Stimulated activated CD4-positive, alpha-beta T cell treated with anti-CD3 and anti-CD28 coated beads, Interleukin-15, amount 100 ng/mL, for 48 hours (primary cell): ENCODE measurements around the gene PPM1K.
"Not testable (repeated sequence)": the region's sequence is repeated elsewhere in the genome, so short reads cannot be mapped to it uniquely, and the experiment has no call there.

Source experiments
- DNase-seq, 2 donors: peaks; one replicate each; pipeline ENCODE4 v3.0.0-alpha.2; 2020; ENCODE audit warnings: low read depth in 2 of 2

Gene PPM1K

GRCh38 chr4:88284439-88285234, at the start of gene PPM1K:
PPM1K (minus strand) TSS chr4:88284561; CDS start chr4:88278583, 5,978 bp downstream.
- DNase-seq = peak; percentile 97 to 98

- DNase-seq = no peak
These were observed 49.5 kb upstream of the PPM1K start for GRCh38 chr4:88333741-88334405.

- no peak for DNase-seq
These were observed 43.3 kb upstream of the PPM1K start for GRCh38 chr4:88327665-88328064.

GRCh38 chr4:88320780-88321373, 36.5 kb upstream of the PPM1K start:
- peak in 1 of 2 donors; percentile 4 for DNase-seq

- no peak for DNase-seq
These were observed 35.9 kb upstream of the PPM1K start for GRCh38 chr4:88320224-88320779.

GRCh38 chr4:88318751-88319350, 34.5 kb upstream of the PPM1K start:
- no peak for DNase-seq

GRCh38 chr4:88315460-88316017, 31.2 kb upstream of the PPM1K start:
- no peak for DNase-seq

- not testable (repeated sequence) for DNase-seq
These were observed 28.8 kb upstream of the PPM1K start for GRCh38 chr4:88313088-88313624.

- no peak for DNase-seq
These were observed 24.2 kb upstream of the PPM1K start for GRCh38 chr4:88308587-88308986.

GRCh38 chr4:88297725-88298454, 13.5 kb upstream of the PPM1K start:
- DNase-seq = no peak

GRCh38 chr4:88297212-88297516, 12.8 kb upstream of the PPM1K start:
- DNase-seq = no peak

GRCh38 chr4:88296413-88297211, 12.3 kb upstream of the PPM1K start:
- no peak for DNase-seq

- DNase-seq = no peak
These were observed 11.3 kb upstream of the PPM1K start for GRCh38 chr4:88295656-88296055.

GRCh38 chr4:88291003-88291402, 6.6 kb upstream of the PPM1K start:
- DNase-seq = no peak

- no peak for DNase-seq
These were observed 2.5 kb upstream of the PPM1K start for GRCh38 chr4:88286897-88287296.

- no peak for DNase-seq
These were observed 883 bp upstream of the PPM1K start for GRCh38 chr4:88285235-88285653.

- peak; percentile 39 to 47 for DNase-seq
These were observed 511 bp downstream of the PPM1K start for GRCh38 chr4:88283661-88284438.

- DNase-seq = no peak
These were observed 4.0 kb downstream of the PPM1K start for GRCh38 chr4:88280228-88280795.

GRCh38 chr4:88277711-88278225, 6.6 kb downstream of the PPM1K start:
- no peak for DNase-seq
